Testis (tissue), 2 donors: ENCODE results near the gene CFAP77.

ENCODE experiments used
- POLR2A ChIP-seq: fragments of 450-650 bp; IDR thresholded peaks from one replicate; pipeline ENCODE4 v1.6.1; 2017; ENCODE audit warnings: antibody characterized with exemption, mild to moderate bottlenecking, moderate library complexity
- TF ChIP-seq, protein P1 (sequence below), 3 experiments: fragments of 450-650 bp in 2 of 3; fragments of 200-600 bp in 1 of 3; sonication (generic) in 1 of 3; IDR thresholded peaks; one replicate each; pipeline ENCODE4 v1.5.1; 2016 to 2019; ENCODE audit warnings: antibody characterized with exemption in 3 of 3, mild to moderate bottlenecking in 2 of 3, moderate library complexity in 1 of 3

DNA sequence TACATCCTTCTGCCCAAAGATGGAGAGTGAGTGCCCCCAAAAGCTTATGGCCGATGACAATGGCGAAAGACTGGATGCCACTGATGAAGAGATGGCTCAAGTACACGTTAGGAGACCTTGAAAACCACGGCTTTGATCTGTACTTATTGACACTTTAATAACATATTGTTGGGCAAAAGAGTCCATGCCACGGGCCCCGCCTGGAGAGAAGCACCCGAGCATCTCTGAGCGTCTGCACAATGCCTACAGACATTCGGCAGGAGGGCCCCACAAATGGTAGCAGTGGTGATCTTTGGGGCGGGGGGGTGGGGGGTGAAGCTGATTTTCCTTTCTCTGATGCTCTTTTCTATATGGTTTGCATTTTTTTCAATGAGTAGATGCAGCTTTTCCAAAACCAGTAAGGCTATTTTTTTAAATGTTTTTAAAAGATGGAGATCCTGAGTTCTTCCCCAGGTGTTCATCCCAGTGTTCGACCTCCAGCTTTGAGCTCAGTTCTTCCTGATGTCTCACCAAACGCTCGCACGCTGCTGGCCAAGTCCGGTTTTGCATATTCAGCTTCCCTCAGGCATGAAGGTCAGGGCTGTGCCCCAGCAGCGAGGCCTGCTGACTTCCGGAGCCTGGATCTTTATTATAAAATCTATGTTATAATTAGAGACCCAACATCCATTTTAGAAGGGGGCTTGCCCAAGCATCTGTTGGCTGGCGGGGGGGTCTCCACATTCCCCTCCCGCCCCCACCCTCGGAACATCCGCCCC, 138.1 kb downstream of the CFAP77 start:
- TF ChIP-seq, protein P1, sequence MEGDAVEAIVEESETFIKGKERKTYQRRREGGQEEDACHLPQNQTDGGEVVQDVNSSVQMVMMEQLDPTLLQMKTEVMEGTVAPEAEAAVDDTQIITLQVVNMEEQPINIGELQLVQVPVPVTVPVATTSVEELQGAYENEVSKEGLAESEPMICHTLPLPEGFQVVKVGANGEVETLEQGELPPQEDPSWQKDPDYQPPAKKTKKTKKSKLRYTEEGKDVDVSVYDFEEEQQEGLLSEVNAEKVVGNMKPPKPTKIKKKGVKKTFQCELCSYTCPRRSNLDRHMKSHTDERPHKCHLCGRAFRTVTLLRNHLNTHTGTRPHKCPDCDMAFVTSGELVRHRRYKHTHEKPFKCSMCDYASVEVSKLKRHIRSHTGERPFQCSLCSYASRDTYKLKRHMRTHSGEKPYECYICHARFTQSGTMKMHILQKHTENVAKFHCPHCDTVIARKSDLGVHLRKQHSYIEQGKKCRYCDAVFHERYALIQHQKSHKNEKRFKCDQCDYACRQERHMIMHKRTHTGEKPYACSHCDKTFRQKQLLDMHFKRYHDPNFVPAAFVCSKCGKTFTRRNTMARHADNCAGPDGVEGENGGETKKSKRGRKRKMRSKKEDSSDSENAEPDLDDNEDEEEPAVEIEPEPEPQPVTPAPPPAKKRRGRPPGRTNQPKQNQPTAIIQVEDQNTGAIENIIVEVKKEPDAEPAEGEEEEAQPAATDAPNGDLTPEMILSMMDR (IDR thresholded peaks at IDR 0.05), result no peak
- no peak for TF ChIP-seq POLR2A
